Mammary epithelial cell (primary cell): Measurements from ENCODE around the gene UCP2.

Source experiments
- CTCF ChIP-seq, 2 donors: IDR thresholded peaks in 1 of 2; conservative IDR thresholded peaks in 1 of 2; 2 replicates each; pipeline ENCODE4 v1.5.1; 2011 to 2012; ENCODE audit warnings: inconsistent platforms in 2 of 2, low read length in 2 of 2, mild to moderate bottlenecking in 2 of 2, control low read depth in 1 of 2, low read depth in 1 of 2; ENCODE audit not compliant: insufficient read depth in 1 of 2; ENCODE audit errors: extremely low read depth in 1 of 2
- EZH2 ChIP-seq: IDR thresholded peaks from 2 replicates; pipeline ENCODE4 v1.6.1; 2012; ENCODE audit warnings: low read length, inconsistent platforms, borderline replicate concordance

GRCh38 chr11:73958521-73959141 is 24.0 kb downstream of the UCP2 start:
- no peak for TF ChIP-seq CTCF (conservative IDR thresholded peaks at IDR 0.05 in 1 of 2, IDR thresholded peaks at IDR 0.05 in 1 of 2; ENCODE audit: extremely low read depth in 1 of 2, insufficient read depth in 1 of 2, low read depth in 1 of 2, low read length in 2 of 2)
- no peak for TF ChIP-seq EZH2
